Lower leg skin (tissue), 3 donors: Measurements from ENCODE around the gene PABPC1L.

ENCODE experiments used
- CTCF ChIP-seq, 3 donors: fragments of 450-650 bp; IDR thresholded peaks; one replicate each; pipeline ENCODE4 v1.5.1; 2016; ENCODE audit warnings: antibody characterized with exemption in 3 of 3, mild to moderate bottlenecking in 3 of 3, moderate library complexity in 2 of 3
- POLR2A ChIP-seq, 2 donors: fragments of 450-650 bp; IDR thresholded peaks; one replicate each; pipeline ENCODE4 v1.6.1; 2016 to 2017; ENCODE audit warnings: antibody characterized with exemption in 2 of 2, mild to moderate bottlenecking in 1 of 2, moderate library complexity in 1 of 2

GRCh38 chr20:44941120-44941691 lies 31.3 kb downstream of the PABPC1L start:
- TF ChIP-seq CTCF (IDR thresholded peaks at IDR 0.05), result no peak
- TF ChIP-seq POLR2A (IDR thresholded peaks at IDR 0.05), result no peak
